Measurements from ENCODE around the gene BLOC1S6.

BLOC1S6 gene

DNA sequence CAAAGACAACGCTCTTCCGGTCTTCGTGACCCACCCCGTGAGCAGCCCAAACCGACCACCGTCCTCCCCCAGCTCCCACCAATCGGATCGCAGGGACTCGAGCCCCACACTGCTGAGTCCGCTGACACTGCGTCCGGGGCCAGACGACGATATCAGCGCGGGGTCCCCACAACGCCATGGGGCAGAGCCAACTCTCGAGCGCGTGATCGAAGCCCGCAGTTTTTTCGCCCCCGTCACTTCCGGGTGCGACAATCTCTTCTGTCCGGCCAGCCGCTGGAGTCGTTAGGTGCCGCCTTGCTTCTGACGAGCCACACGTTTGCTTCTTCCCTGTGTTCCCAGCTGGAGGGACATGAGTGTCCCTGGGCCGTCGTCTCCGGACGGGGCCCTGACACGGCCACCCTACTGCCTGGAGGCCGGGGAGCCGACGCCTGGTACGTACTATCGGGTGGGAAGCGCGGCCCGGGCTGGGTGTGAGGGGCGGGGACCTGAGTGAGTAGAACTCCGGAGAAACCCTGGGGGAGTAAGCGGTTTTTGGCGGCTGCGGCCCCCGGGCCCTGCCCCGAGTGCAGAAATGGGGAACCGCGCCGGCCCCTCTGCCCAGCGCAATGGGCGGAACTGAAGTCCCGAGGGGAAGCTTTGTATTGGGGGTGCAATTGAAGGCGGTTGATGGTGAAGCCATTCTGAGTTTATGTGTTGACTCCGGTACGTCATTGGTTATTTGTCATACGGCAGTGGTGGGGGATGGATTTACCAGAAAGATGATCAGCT, at the start of gene BLOC1S6:
TSS of gene BLOC1S6 (plus strand) at position 285 of the 768 bp plus-strand sequence. CDS start at position 350, 65 bp downstream.
- peak within 1 kb of the TSS; percentile 98 for H3K27ac Mint-ChIP-seq
- ATAC-seq: peak; percentile 93
- no peaks in the 10 kb centered on the region for H3K9me3 Mint-ChIP-seq
- peak within 1 kb of the TSS; percentile 91 for H3K4me3 Mint-ChIP-seq
- peaks cover 12% of the 10 kb centered on the region for H3K36me3 Mint-ChIP-seq
- H3K4me1 Mint-ChIP-seq: peaks cover 40% of the 10 kb centered on the region
- H3K27me3 Mint-ChIP-seq: no peaks in the 10 kb centered on the region

- no peaks in the 10 kb centered on the region for H3K9me3 Mint-ChIP-seq
- no peak overlapping the region for H3K4me3 Mint-ChIP-seq
- H3K27me3 Mint-ChIP-seq: no peaks in the 10 kb centered on the region
- H3K4me1 Mint-ChIP-seq: peaks cover 3% of the 10 kb centered on the region
- no peak overlapping the region for H3K27ac Mint-ChIP-seq
- ATAC-seq: no peak
- no peaks in the 10 kb centered on the region for H3K36me3 Mint-ChIP-seq
Measured at GRCh38 chr15:45539680-45540079, 47.5 kb upstream of the BLOC1S6 start.

GRCh38 chr15:45540531-45540930, 46.6 kb upstream of the BLOC1S6 start:
- Mint-ChIP-seq H3K27me3 (no peaks in the 10 kb centered on the region), H3K4me1 (peaks cover 6% of the 10 kb centered on the region), H3K9me3 (no peaks in the 10 kb centered on the region), H3K27ac (no peak overlapping the region), H3K36me3 (no peaks in the 10 kb centered on the region), H3K4me3 (no peak overlapping the region)
- no peak for ATAC-seq

DNA sequence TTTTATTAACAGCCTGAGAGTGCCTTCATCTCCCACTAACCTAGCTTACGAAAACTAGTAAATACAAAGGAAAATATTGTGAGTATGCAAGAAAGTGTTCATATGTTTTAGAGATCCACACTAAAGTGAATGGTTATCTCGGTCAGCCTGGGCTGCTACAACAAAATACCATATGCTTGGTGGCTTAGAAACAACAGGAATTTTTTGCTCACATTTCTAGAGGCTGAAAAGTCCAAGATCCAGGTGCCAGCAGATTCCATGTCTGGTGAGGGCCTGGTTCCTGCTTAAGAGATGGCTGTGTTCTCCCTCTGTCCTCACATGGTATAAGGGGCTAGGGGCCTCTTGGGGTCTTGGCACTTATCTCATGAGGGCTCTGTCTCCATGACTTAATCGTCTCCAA, 44.1 kb upstream of the BLOC1S6 start:
- Mint-ChIP-seq H3K9me3 (no peaks in the 10 kb centered on the region), H3K27me3 (no peaks in the 10 kb centered on the region), H3K4me1 (peaks cover 6% of the 10 kb centered on the region), H3K4me3 (no peak overlapping the region), H3K36me3 (no peaks in the 10 kb centered on the region), H3K27ac (no peak overlapping the region)
- no peak for ATAC-seq

DNA sequence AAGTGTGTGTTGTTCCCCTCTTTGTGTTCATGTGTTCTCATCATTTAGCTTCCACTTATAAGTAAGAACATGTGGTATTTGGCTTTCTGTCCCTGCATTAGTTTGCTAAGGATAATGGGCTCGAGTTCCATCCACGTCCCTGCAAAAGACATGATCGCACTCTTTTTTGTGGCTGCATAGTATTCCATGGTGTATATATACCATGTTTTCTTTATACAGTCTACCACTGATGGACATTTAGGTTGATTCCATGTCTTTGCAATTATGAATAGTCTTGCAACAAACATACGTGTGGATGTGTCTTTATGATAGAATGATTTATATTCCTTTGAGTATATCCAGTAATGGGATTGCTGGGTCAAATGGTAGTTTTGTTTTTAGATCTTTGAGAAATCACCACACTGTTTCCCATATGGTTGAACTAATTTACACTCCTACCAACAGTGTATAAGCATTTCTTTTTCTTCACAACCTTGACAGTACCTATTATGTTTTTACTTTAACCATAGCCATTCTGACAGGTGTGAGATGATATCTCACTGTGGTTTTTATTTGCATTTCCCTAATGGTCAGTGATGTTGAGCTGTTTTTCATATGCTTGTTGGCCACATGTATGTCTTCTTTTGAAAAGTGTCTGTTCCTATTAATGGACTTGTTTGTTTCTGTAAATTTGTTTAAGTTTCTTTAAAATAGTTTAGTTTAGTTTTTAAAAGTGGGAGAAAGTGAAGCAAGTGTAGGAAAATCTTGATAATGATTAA, 42.7 kb upstream of the BLOC1S6 start:
- no peaks in the 10 kb centered on the region for H3K36me3 Mint-ChIP-seq
- no peak overlapping the region for H3K27ac Mint-ChIP-seq
- peaks cover 6% of the 10 kb centered on the region for H3K4me1 Mint-ChIP-seq
- H3K27me3 Mint-ChIP-seq: peaks cover 4% of the 10 kb centered on the region
- no peak for ATAC-seq
- no peak overlapping the region for H3K4me3 Mint-ChIP-seq
- H3K9me3 Mint-ChIP-seq: no peaks in the 10 kb centered on the region

GRCh38 chr15:45546789-45547188, 40.4 kb upstream of the BLOC1S6 start:
- peaks cover 6% of the 10 kb centered on the region for H3K4me1 Mint-ChIP-seq
- no peak overlapping the region for H3K27ac Mint-ChIP-seq
- H3K4me3 Mint-ChIP-seq: no peak overlapping the region
- no peak for ATAC-seq
- no peaks in the 10 kb centered on the region for H3K9me3 Mint-ChIP-seq
- no peaks in the 10 kb centered on the region for H3K36me3 Mint-ChIP-seq
- H3K27me3 Mint-ChIP-seq: peaks cover 9% of the 10 kb centered on the region

DNA sequence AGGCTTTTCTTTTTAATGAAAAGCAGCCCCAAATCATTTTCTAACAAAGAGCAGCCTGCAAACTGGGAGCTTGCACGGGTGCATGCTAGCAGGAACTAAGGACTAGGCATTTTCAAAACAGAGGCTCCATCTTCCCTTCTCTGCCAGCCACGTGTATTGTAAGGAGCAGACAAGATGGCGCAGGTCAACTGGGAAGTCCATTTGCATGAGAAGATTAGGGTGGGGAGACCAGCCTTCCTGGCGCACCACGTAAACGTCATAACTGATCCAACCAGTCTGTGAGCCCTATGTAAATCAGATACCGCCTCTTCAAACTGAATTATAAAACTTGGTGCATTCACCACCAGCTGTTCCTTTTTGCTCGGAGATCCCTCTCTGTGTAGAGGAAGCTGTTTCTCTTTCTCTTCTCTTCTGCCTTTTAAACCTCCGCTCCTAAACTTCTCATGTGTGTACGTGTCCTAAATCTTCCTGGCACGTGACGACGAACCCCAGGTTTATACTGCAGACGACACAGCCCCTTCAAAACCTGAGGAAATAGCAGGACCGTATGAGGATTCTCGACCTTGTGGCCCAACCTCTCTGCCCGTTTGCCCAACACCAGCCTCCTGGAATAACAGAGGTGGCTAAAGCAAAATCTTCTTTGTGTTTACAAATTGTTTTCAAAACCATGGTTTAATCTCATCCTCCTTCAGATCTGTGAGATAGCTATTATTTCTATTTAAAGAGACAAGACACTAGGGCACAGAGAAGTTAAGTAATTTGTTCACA, 38.2 kb upstream of the BLOC1S6 start:
- H3K4me1 Mint-ChIP-seq: peaks cover 6% of the 10 kb centered on the region

GRCh38 chr15:45549541-45550220, 37.5 kb upstream of the BLOC1S6 start:
- H3K27me3 Mint-ChIP-seq: peaks cover 14% of the 10 kb centered on the region
- no peak overlapping the region for H3K27ac Mint-ChIP-seq
- H3K36me3 Mint-ChIP-seq: no peaks in the 10 kb centered on the region
- no peak overlapping the region for H3K4me3 Mint-ChIP-seq
- H3K9me3 Mint-ChIP-seq: no peaks in the 10 kb centered on the region
- H3K4me1 Mint-ChIP-seq: peaks cover 4% of the 10 kb centered on the region
- ATAC-seq: no peak

More for the DNA sequence above, 38.2 kb upstream of the BLOC1S6 start:
- Mint-ChIP-seq H3K36me3 (no peaks in the 10 kb centered on the region), H3K4me3 (no peak overlapping the region), H3K27me3 (peaks cover 9% of the 10 kb centered on the region), H3K9me3 (no peaks in the 10 kb centered on the region), H3K27ac (no peak overlapping the region)
- ATAC-seq: no peak

GRCh38 chr15:45550436-45550835, 36.7 kb upstream of the BLOC1S6 start:
- H3K4me3 Mint-ChIP-seq: no peak overlapping the region
- ATAC-seq: no peak
- H3K36me3 Mint-ChIP-seq: no peaks in the 10 kb centered on the region
- peaks cover 18% of the 10 kb centered on the region for H3K27me3 Mint-ChIP-seq
- peaks cover 2% of the 10 kb centered on the region for H3K4me1 Mint-ChIP-seq
- H3K9me3 Mint-ChIP-seq: no peaks in the 10 kb centered on the region
- H3K27ac Mint-ChIP-seq: no peak overlapping the region

GRCh38 chr15:45551676-45552075, 35.5 kb upstream of the BLOC1S6 start:
- Mint-ChIP-seq H3K36me3 (no peaks in the 10 kb centered on the region), H3K4me1 (peaks cover 12% of the 10 kb centered on the region), H3K9me3 (no peaks in the 10 kb centered on the region)

DNA sequence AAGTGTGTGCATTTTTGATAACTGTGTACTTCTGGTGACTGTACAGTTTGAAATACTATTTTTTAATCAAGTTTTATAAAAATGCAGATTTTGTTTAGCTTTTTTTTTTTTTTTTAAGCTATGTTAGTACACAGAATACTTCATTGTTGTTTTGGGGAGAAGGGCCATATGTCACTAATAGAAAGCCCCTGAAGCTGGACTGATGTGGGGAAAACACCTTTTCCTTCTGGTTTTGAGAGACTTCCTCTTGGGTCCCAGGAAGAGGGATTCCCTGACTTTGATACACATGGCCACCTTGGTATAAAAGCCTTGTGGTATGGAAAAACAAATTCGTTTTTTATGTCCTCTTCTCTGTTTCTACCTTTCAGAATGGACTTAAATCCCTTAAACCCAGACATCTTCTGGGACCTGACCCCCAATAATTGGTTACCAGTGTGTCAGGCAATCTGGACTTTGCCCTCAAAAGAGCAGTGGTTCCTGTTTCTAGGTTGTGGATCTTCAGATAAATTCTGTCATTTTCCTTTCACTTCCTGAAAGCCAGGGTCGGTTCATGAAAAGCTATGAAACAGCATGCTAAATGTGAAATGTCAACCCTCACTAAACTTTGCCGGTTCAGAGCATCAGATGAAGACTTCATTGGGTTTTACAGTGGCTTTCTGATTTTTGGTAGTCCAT, 31.1 kb upstream of the BLOC1S6 start:
- Mint-ChIP-seq H3K4me3 (no peak overlapping the region), H3K27me3 (peaks cover 11% of the 10 kb centered on the region), H3K36me3 (no peaks in the 10 kb centered on the region), H3K4me1 (peaks cover 24% of the 10 kb centered on the region), H3K9me3 (no peaks in the 10 kb centered on the region), H3K27ac (no peak overlapping the region)
- ATAC-seq: peak; percentile 68

More at GRCh38 chr15:45551676-45552075, 35.5 kb upstream of the BLOC1S6 start:
- Mint-ChIP-seq H3K27ac (no peak overlapping the region), H3K27me3 (peaks cover 18% of the 10 kb centered on the region), H3K4me3 (no peak overlapping the region)
- no peak for ATAC-seq

DNA sequence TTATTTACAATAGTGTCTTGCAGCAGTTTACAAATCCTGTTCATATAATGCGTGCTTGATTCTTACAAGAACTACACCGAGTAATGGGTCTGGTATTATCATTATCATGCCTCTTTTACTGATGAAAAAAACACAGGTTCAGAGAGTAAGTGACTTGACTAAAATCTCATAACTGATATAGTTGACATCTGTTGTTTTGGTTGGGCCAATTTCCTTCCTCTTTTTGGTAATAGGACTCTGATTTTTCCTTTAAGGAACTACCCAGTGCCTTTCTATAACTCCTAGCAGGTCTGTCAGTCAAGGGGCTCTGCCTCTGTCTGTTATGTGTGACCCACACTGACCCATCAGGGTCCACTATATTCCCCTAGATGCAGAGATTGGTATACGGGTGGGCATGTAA, 14.6 kb upstream of the BLOC1S6 start:
- peak; percentile 24 for ATAC-seq
- no peaks in the 10 kb centered on the region for H3K9me3 Mint-ChIP-seq
- peaks cover 9% of the 10 kb centered on the region for H3K4me1 Mint-ChIP-seq
- no peak overlapping the region for H3K4me3 Mint-ChIP-seq
- H3K27ac Mint-ChIP-seq: no peak overlapping the region
- no peaks in the 10 kb centered on the region for H3K27me3 Mint-ChIP-seq
- H3K36me3 Mint-ChIP-seq: no peaks in the 10 kb centered on the region

DNA sequence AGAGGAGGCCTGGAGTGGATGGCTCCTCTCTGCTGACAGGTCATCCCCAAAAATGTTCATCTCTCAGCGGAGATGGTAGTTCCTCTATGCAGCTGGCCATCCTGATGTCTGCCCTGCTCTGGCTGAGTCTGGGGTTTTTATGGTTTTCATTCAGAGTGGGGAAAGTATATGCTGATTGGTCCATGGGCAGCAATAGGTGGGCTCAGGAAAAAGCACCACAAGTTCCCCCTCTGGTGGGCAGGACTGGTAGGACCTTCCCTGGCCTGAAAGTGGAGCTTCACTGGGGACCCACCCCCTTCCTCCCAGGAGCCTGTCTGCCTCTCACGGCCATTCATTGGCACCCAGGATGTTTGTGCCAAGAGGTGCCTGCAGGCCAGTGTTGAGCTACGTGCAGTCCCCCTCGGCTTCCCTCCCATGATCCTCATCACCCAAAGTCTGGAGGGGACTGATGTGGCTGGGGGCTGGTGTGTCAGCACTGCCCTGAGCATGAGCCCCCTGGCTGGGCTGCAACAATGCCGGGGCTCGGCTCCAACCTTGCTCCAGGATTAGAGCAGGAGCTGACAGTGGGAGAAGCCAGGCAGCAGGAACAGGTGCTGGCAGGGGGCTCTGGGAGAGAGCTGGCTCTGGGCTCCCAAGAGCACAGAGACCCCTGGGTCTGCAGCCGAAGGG, 13.1 kb upstream of the BLOC1S6 start:
- Mint-ChIP-seq H3K27me3 (no peaks in the 10 kb centered on the region), H3K36me3 (no peaks in the 10 kb centered on the region), H3K9me3 (no peaks in the 10 kb centered on the region), H3K4me3 (no peak overlapping the region), H3K4me1 (peaks cover 9% of the 10 kb centered on the region), H3K27ac (no peak overlapping the region)
- ATAC-seq: no peak

DNA sequence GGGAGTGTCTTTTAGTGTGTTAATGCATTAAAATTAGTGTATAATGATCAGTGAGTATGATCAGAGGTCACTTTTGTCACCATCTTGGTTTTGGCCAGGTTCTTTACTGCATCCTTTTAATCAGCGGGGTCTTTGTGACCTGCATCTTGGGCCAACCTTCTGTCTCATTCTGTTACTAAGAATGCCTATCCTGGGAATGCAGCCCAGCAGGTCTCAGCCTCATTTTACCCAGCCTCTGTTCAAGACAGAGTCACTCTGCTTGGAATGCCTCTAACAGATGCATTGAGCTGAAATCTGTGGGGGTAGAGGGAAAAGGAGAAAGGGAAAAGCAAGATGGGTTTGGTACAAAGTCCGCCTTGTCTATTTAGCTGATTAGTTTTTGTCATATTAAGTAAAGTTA, 5.3 kb upstream of the BLOC1S6 start:
- Mint-ChIP-seq H3K9me3 (no peaks in the 10 kb centered on the region), H3K4me3 (no peak overlapping the region), H3K4me1 (peaks cover 23% of the 10 kb centered on the region), H3K27ac (no peak overlapping the region), H3K27me3 (no peaks in the 10 kb centered on the region), H3K36me3 (no peaks in the 10 kb centered on the region)
- no peak for ATAC-seq
